Mesendoderm (in vitro differentiated cells): Measurements from ENCODE around the gene SSH2.
A peak's percentile ranks its signal among the peaks of the same experiment; 100 is the strongest.

Experiments used
- DNase-seq: peaks from one replicate; pipeline ENCODE4 v3.0.0; 2013
- H2AK5ac ChIP-seq: 2 replicates; pipeline ENCODE4 v1.6.1; 2013; ENCODE audit warnings: low read length, inconsistent platforms
- H2BK120ac ChIP-seq: 2 replicates; pipeline ENCODE4 v1.6.1; 2013; ENCODE audit warnings: low read depth, mild to moderate bottlenecking, low read length, moderate library complexity, mixed read lengths
- H2BK15ac ChIP-seq: replicated peaks from 2 replicates; pipeline ENCODE4 v1.6.1; 2013; ENCODE audit warnings: low read depth, mild to moderate bottlenecking, moderate library complexity
- H2BK5ac ChIP-seq: 2 replicates; pipeline ENCODE4 v1.6.1; 2013; ENCODE audit warnings: low read length, inconsistent platforms
- H3K18ac ChIP-seq: 2 replicates; pipeline ENCODE4 v1.6.1; 2013; ENCODE audit warnings: mild to moderate bottlenecking, low read length, mixed read lengths
- H3K23ac ChIP-seq: one replicate; pipeline ENCODE4 v1.6.1; 2013; ENCODE audit warnings: low read length
- H3K27ac ChIP-seq: 2 replicates; pipeline ENCODE4 v1.5.1; 2013; ENCODE audit warnings: low read depth, mild to moderate bottlenecking, inconsistent platforms, low read length, moderate library complexity
- H3K27me3 ChIP-seq: 2 replicates; pipeline ENCODE4 v1.6.1; 2013; ENCODE audit warnings: low read length, control low read depth, mild to moderate bottlenecking, inconsistent platforms; ENCODE audit not compliant: insufficient read depth, poor library complexity
- H3K36me3 ChIP-seq: 2 replicates; pipeline ENCODE4 v1.6.1; 2013; ENCODE audit warnings: low read length, inconsistent platforms; ENCODE audit not compliant: control insufficient read depth, insufficient read depth
- H3K4ac ChIP-seq: one replicate; pipeline ENCODE4 v1.6.1; 2013; ENCODE audit warnings: low read depth, mild to moderate bottlenecking, low read length, moderate library complexity
- H3K4me1 ChIP-seq: 2 replicates; pipeline ENCODE4 v1.6.1; 2013; ENCODE audit warnings: low read depth, low read length, inconsistent platforms; ENCODE audit not compliant: control insufficient read depth
- H3K4me2 ChIP-seq: 2 replicates; pipeline ENCODE4 v1.6.1; 2013; ENCODE audit warnings: low read length
- H3K4me3 ChIP-seq: 2 replicates; pipeline ENCODE4 v1.5.1; 2013; ENCODE audit warnings: mild to moderate bottlenecking, low read length
- H3K56ac ChIP-seq: one replicate; pipeline ENCODE4 v1.6.1; 2013; ENCODE audit warnings: low read length
- H3K79me1 ChIP-seq: 2 replicates; pipeline ENCODE4 v1.6.1; 2013; ENCODE audit warnings: low read length, inconsistent platforms
- H3K79me2 ChIP-seq: 2 replicates; pipeline ENCODE4 v1.6.1; 2013; ENCODE audit warnings: mild to moderate bottlenecking, low read length; ENCODE audit not compliant: control insufficient read depth, insufficient read depth
- H3K9ac ChIP-seq: 2 replicates; pipeline ENCODE4 v1.6.1; 2013; ENCODE audit warnings: low read length, inconsistent platforms
- H4K5ac ChIP-seq: one replicate; pipeline ENCODE4 v1.6.1; 2013; ENCODE audit warnings: low read length
- H4K8ac ChIP-seq: one replicate; pipeline ENCODE4 v1.6.1; 2013; ENCODE audit warnings: low read depth, mild to moderate bottlenecking, control low read depth, low read length, moderate library complexity
- WGBS: extraction: QIAGEN DNeasy Blood & Tissue Kit; methylation state at CpG from one replicate; pipeline ENCODE4 v1.1.7; 2013; ENCODE audit warnings: low lambda C conversion rate, missing lambda C conversion rate; ENCODE audit not compliant: insufficient coverage; ENCODE audit errors: extremely low coverage; 5-methylcytosine and 5-hydroxymethylcytosine counted together

SSH2 gene

DNA sequence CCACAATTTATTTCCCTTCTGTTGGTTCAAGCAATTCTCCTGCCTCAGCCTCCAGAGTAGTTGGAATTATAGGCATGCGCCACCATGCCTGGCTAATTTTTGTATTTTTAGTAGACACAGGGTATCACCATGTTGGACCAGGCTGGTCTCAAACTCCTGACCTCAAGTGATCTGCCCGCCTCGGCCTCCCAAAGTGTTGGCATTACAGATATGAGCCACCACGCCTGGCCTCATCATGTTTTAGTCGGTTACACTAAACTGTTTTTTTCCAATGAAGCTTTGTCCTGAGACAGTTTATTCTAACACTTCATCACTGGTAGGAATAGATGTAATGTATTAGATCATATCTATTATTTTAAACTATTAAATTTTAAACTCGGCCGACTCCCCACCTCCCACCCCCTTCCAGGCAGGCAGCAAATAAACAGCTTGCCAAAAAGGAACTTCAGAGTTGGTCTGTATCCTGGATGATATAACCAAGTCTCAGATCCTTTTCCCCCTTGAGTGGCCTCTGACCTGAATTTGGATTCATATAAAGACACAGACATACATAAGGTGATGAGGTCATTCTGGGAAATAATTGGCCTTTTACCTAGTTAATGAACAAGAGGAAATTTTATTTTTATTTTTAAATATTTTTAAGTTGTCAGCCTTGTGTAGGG, 288.9 kb downstream of the SSH2 start:
- Histone ChIP-seq H3K4me2 (no peak overlapping the region), H3K79me2 (no peaks in the 10 kb centered on the region), H3K4me3 (no peak overlapping the region), H2BK5ac (no peak overlapping the region), H3K23ac (no peak overlapping the region), H3K18ac (no peak overlapping the region), H2BK15ac (no peak overlapping the region), H2AK5ac (no peak overlapping the region), H2BK120ac (no peak overlapping the region), H3K56ac (no peak overlapping the region), H3K36me3 (no peaks in the 10 kb centered on the region), H3K4me1 (no peaks in the 10 kb centered on the region), H4K5ac (no peak overlapping the region), H3K27me3 (no peaks in the 10 kb centered on the region), H3K27ac (no peak overlapping the region), H3K4ac (no peak overlapping the region), H4K8ac (no peak overlapping the region), H3K79me1 (no peaks in the 10 kb centered on the region), H3K9ac (no peak overlapping the region)
- WGBS, result no CpG with 5 or more reads among the region's 7 CpGs
- no peak for DNase-seq

DNA sequence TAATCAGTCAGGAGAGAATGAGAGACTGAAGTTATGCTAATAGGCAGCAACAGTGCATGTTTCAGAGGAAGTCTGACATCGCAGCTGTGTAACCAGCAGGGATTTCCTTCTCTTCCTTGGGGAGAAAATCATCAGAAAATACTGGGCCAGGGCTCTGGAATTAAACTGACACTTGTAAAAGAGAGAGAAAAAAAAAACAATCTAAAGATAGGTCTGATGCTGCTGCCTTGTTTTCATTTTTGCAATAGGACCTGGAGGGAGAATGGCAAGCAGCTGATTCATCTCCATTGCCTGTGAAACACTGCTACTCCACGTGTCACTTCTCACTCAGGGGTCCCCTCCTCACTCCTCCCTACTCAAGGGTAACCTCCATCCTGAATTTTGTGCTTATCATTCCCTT, 289.6 kb downstream of the SSH2 start:
- H3K56ac ChIP-seq, result no peak overlapping the region

DNA sequence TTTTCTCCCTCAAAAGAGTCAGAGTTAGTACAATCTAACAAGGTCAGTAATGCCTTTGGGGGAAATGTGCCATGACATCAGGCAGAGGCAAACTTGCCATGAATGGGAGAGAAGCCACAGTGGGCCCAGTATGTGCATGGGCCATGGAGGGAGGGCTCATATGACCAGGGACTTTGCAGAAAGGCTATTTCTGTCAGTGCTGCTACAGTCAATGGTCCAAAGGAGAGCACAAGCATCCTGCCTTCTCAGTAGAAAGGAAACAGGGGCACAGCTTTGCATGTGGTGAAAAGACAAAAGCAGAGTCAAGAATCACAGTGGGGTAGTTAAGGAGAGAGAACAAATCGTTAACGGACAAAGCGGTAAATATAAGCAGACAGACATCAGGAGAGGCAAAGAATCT, 296.1 kb downstream of the SSH2 start:
- no peak overlapping the region for H3K4me3 ChIP-seq
- no peak overlapping the region for H2BK15ac ChIP-seq
- H3K36me3 ChIP-seq, result no peaks in the 10 kb centered on the region
- no peaks in the 10 kb centered on the region for H3K79me1 ChIP-seq
- no peak overlapping the region for H2BK5ac ChIP-seq
- H3K79me2 ChIP-seq, result no peaks in the 10 kb centered on the region
- no peak overlapping the region for H4K5ac ChIP-seq
- H3K4ac ChIP-seq, result no peak overlapping the region
- H3K27me3 ChIP-seq, result no peaks in the 10 kb centered on the region
- no peak overlapping the region for H3K23ac ChIP-seq
- no peak overlapping the region for H2BK120ac ChIP-seq
- DNase-seq, result no peak
- no peak overlapping the region for H3K9ac ChIP-seq
- no peak overlapping the region for H3K4me2 ChIP-seq
- no CpG with 5 or more reads among the region's 3 CpGs for WGBS
- no peak overlapping the region for H3K27ac ChIP-seq
- H3K56ac ChIP-seq, result no peak overlapping the region
- H3K4me1 ChIP-seq, result no peaks in the 10 kb centered on the region
- no peak overlapping the region for H4K8ac ChIP-seq
- H3K18ac ChIP-seq, result no peak overlapping the region
- H2AK5ac ChIP-seq, result no peak overlapping the region

More for the DNA sequence above, 289.6 kb downstream of the SSH2 start:
- Histone ChIP-seq H3K27ac (no peak overlapping the region), H3K4me2 (no peak overlapping the region), H3K4me1 (no peaks in the 10 kb centered on the region), H3K79me2 (no peaks in the 10 kb centered on the region), H2AK5ac (no peak overlapping the region), H3K4me3 (no peak overlapping the region), H3K4ac (no peak overlapping the region), H2BK120ac (no peak overlapping the region), H4K8ac (no peak overlapping the region), H3K18ac (no peak overlapping the region), H3K23ac (no peak overlapping the region), H4K5ac (no peak overlapping the region), H2BK5ac (no peak overlapping the region), H3K36me3 (no peaks in the 10 kb centered on the region), H2BK15ac (no peak overlapping the region), H3K27me3 (no peaks in the 10 kb centered on the region), H3K9ac (no peak overlapping the region), H3K79me1 (no peaks in the 10 kb centered on the region)
- no CpG with 5 or more reads among the region's 2 CpGs for WGBS
- peak; percentile 37 for DNase-seq

DNA sequence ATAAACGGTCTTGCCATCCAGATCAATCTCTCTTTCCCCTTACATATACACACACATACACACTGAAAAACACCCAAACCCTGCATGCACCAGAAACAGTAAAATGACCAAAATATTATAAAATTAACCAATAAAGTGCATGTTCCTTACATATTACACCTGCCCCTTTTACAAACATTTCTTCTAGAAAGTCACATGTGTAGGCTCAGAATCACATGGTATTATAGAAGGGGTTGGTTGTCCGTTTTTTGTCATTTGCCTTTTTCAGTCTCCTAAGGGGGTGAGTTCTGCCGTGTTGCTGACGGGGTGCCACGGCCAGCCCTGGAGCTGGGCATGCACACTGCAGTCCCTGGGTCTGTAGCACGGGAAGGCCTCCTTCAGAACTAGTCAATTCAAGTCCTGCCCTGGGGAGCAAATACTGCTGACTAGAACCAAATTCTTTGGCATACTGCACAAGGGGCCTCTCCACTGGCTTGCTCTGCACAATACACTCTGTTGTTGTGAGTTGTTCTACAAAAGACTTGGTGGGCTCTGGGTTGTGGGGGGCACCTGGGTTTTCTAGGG, 299.3 kb downstream of the SSH2 start:
- H4K5ac ChIP-seq, result no peak overlapping the region
- no peaks in the 10 kb centered on the region for H3K36me3 ChIP-seq

DNA sequence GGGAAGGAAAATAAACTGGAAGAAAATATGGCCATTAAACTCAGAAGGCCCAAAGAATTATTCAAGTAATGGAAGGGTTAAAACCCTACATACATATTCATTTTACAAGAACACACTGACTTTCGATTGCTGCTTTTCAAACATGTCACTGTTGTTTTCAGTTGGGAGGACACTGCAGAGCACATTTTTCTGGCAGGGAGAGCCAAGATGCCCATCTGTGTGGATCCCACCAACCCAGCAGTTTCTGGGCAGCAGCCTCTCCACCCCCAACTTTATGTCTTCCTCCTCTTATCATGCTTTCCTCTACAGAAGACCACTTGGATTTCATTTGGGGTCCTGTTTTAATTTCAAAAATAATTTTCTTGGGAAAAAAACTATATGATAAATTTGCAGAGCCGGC, 300.2 kb downstream of the SSH2 start:
- WGBS, result no CpG with 5 or more reads among the region's 2 CpGs
- Histone ChIP-seq H3K79me1 (no peaks in the 10 kb centered on the region), H3K56ac (no peak overlapping the region), H3K4ac (no peak overlapping the region), H3K4me1 (peaks cover 2% of the 10 kb centered on the region), H3K9ac (no peak overlapping the region), H2BK120ac (no peak overlapping the region), H2BK15ac (no peak overlapping the region), H3K4me2 (no peak overlapping the region), H2AK5ac (no peak overlapping the region), H3K27me3 (no peaks in the 10 kb centered on the region), H3K4me3 (no peak overlapping the region), H2BK5ac (no peak overlapping the region), H3K79me2 (no peaks in the 10 kb centered on the region), H4K5ac (no peak overlapping the region), H3K18ac (no peak overlapping the region), H3K36me3 (no peaks in the 10 kb centered on the region), H4K8ac (no peak overlapping the region), H3K27ac (no peak overlapping the region), H3K23ac (no peak overlapping the region)
- no peak for DNase-seq

More for the DNA sequence above, 299.3 kb downstream of the SSH2 start:
- no peak overlapping the region for H3K18ac ChIP-seq
- no peak overlapping the region for H2BK120ac ChIP-seq
- no peak overlapping the region for H3K4ac ChIP-seq
- DNase-seq, result no peak
- H3K23ac ChIP-seq, result no peak overlapping the region
- H2BK5ac ChIP-seq, result no peak overlapping the region
- no peak overlapping the region for H2AK5ac ChIP-seq
- no peaks in the 10 kb centered on the region for H3K27me3 ChIP-seq
- H2BK15ac ChIP-seq, result no peak overlapping the region
- H4K8ac ChIP-seq, result no peak overlapping the region
- H3K4me3 ChIP-seq, result no peak overlapping the region
- H3K27ac ChIP-seq, result no peak overlapping the region
- no peaks in the 10 kb centered on the region for H3K4me1 ChIP-seq
- no peak overlapping the region for H3K56ac ChIP-seq
- no CpG with 5 or more reads among the region's 6 CpGs for WGBS
- no peaks in the 10 kb centered on the region for H3K79me2 ChIP-seq
- no peaks in the 10 kb centered on the region for H3K79me1 ChIP-seq
- H3K9ac ChIP-seq, result no peak overlapping the region
- no peak overlapping the region for H3K4me2 ChIP-seq

DNA sequence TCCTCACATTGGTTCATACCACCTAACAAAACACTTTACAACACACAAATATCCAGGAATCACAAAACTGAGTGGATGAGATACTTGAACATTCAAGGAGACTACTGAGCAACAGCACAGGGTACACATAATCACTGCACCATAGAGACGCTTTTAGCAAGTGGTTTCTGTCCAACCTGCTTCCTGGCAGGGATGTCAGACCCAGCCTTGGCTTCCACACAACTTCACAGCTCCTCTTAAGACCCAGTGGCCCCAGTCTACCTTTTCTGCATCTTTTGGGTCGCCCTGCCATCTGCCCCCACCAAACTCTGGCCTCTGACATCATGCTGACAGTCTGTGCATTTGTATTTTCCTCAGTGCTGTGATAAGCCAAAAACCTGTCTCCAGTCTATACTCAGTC, 301.4 kb downstream of the SSH2 start:
- Histone ChIP-seq H3K36me3 (no peaks in the 10 kb centered on the region), H3K18ac (no peak overlapping the region), H3K9ac (no peak overlapping the region), H2BK5ac (no peak overlapping the region), H4K8ac (no peak overlapping the region), H3K4me2 (no peak overlapping the region), H3K4me3 (no peak overlapping the region), H4K5ac (no peak overlapping the region), H2AK5ac (no peak overlapping the region), H2BK15ac (no peak overlapping the region), H3K79me1 (no peaks in the 10 kb centered on the region), H3K4ac (no peak overlapping the region), H3K23ac (no peak overlapping the region), H3K27me3 (no peaks in the 10 kb centered on the region), H2BK120ac (no peak overlapping the region), H3K56ac (no peak overlapping the region), H3K4me1 (peaks cover 3% of the 10 kb centered on the region), H3K27ac (no peak overlapping the region), H3K79me2 (no peaks in the 10 kb centered on the region)
- DNase-seq, result no peak
- WGBS, result no CpG with 5 or more reads among the region's 2 CpGs
